Dedifferentiated amniotic fluid mesenchymal stem cell (primary cell): Measurements from ENCODE around the gene PTH2.
"Not testable (repeated sequence)": the region's sequence is repeated elsewhere in the genome, so short reads cannot be mapped to it uniquely, and the experiment has no call there.

Experiments
- DNase-seq: peaks from one replicate; pipeline ENCODE4 v3.0.0-alpha.2; 2016; ENCODE audit errors: extremely low spot score

PTH2 gene

GRCh38 chr19:49447485-49448431 is 24.5 kb upstream of the PTH2 start:
- DNase-seq, result no peak

- no peak for DNase-seq
Measured at GRCh38 chr19:49445997-49446396, 22.8 kb upstream of the PTH2 start.

- not testable (repeated sequence) for DNase-seq
Measured at GRCh38 chr19:49444100-49444700, 21.0 kb upstream of the PTH2 start.

- DNase-seq, result peak; percentile 95
Measured at GRCh38 chr19:49443366-49444099, 20.3 kb upstream of the PTH2 start.

GRCh38 chr19:49442771-49443365 is 19.6 kb upstream of the PTH2 start:
- DNase-seq, result peak; percentile 63

- no peak for DNase-seq
Measured at GRCh38 chr19:49442354-49442753, 19.1 kb upstream of the PTH2 start.

- no peak for DNase-seq
Measured at GRCh38 chr19:49441960-49442350, 18.7 kb upstream of the PTH2 start.

- DNase-seq, result no peak
Measured at GRCh38 chr19:49441210-49441959, 18.1 kb upstream of the PTH2 start, which contains the start of gene SLC17A7. Gene SLC17A7, minus strand, starts transcription at chr19:49441527. Its CDS starts 148 bp downstream, at chr19:49441379.

GRCh38 chr19:49440439-49441209 is 17.4 kb upstream of the PTH2 start:
- no peak for DNase-seq

GRCh38 chr19:49439836-49440235 is 16.6 kb upstream of the PTH2 start:
- DNase-seq, result no peak

- no peak for DNase-seq
Measured at GRCh38 chr19:49438261-49438660, 15.0 kb upstream of the PTH2 start.

GRCh38 chr19:49437231-49437630 is 14.0 kb upstream of the PTH2 start:
- no peak for DNase-seq

- DNase-seq, result no peak
Measured at GRCh38 chr19:49436381-49437017, 13.3 kb upstream of the PTH2 start.

- DNase-seq, result no peak
Measured at GRCh38 chr19:49435670-49436069, 12.4 kb upstream of the PTH2 start.

GRCh38 chr19:49434907-49435583 is 11.8 kb upstream of the PTH2 start:
- DNase-seq, result no peak

GRCh38 chr19:49433240-49433901 is 10.1 kb upstream of the PTH2 start:
- no peak for DNase-seq

GRCh38 chr19:49432141-49433073 is 9.2 kb upstream of the PTH2 start:
- no peak for DNase-seq

- no peak for DNase-seq
Measured at GRCh38 chr19:49431330-49431749, 8.1 kb upstream of the PTH2 start.
